Measurements from ENCODE around the gene CCN5.

- no peak for TF ChIP-seq E2F5 (CRISPR knock-in tag; IDR thresholded peaks at IDR 0.05)
- TF ChIP-seq NFYB (CRISPR knock-in tag; conservative IDR thresholded peaks at IDR 0.05; ENCODE audit: low read depth), result no peak
- TF ChIP-seq CTCF (IDR thresholded peaks at IDR 0.05), result no peak
- TF ChIP-seq HMGA2 (CRISPR knock-in tag; IDR thresholded peaks at IDR 0.05), result no peak
- no peak for TF ChIP-seq KAT7 (CRISPR knock-in tag; IDR thresholded peaks at IDR 0.05; ENCODE audit: borderline replicate concordance)
- TF ChIP-seq, protein P1, sequence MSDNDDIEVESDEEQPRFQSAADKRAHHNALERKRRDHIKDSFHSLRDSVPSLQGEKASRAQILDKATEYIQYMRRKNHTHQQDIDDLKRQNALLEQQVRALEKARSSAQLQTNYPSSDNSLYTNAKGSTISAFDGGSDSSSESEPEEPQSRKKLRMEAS (CRISPR knock-in tag; IDR thresholded peaks at IDR 0.05), result no peak
- TF ChIP-seq, protein P2, sequence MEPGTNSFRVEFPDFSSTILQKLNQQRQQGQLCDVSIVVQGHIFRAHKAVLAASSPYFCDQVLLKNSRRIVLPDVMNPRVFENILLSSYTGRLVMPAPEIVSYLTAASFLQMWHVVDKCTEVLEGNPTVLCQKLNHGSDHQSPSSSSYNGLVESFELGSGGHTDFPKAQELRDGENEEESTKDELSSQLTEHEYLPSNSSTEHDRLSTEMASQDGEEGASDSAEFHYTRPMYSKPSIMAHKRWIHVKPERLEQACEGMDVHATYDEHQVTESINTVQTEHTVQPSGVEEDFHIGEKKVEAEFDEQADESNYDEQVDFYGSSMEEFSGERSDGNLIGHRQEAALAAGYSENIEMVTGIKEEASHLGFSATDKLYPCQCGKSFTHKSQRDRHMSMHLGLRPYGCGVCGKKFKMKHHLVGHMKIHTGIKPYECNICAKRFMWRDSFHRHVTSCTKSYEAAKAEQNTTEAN (CRISPR knock-in tag; IDR thresholded peaks at IDR 0.05), result no peak
- TF ChIP-seq, protein P3, sequence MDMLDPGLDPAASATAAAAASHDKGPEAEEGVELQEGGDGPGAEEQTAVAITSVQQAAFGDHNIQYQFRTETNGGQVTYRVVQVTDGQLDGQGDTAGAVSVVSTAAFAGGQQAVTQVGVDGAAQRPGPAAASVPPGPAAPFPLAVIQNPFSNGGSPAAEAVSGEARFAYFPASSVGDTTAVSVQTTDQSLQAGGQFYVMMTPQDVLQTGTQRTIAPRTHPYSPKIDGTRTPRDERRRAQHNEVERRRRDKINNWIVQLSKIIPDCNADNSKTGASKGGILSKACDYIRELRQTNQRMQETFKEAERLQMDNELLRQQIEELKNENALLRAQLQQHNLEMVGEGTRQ (CRISPR knock-in tag; IDR thresholded peaks at IDR 0.05), result no peak
- no peak for TF ChIP-seq FOXJ3 (CRISPR knock-in tag; IDR thresholded peaks at IDR 0.05; ENCODE audit: borderline replicate concordance)
- TF ChIP-seq, protein P4, sequence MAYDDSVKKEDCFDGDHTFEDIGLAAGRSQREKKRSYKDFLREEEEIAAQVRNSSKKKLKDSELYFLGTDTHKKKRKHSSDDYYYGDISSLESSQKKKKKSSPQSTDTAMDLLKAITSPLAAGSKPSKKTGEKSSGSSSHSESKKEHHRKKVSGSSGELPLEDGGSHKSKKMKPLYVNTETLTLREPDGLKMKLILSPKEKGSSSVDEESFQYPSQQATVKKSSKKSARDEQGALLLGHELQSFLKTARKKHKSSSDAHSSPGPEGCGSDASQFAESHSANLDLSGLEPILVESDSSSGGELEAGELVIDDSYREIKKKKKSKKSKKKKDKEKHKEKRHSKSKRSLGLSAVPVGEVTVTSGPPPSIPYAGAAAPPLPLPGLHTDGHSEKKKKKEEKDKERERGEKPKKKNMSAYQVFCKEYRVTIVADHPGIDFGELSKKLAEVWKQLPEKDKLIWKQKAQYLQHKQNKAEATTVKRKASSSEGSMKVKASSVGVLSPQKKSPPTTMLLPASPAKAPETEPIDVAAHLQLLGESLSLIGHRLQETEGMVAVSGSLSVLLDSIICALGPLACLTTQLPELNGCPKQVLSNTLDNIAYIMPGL (CRISPR knock-in tag; IDR thresholded peaks at IDR 0.05), result no peak
- TF ChIP-seq USF1 (CRISPR knock-in tag; IDR thresholded peaks at IDR 0.05), result no peak
- no peak for TF ChIP-seq FOXK1 (CRISPR knock-in tag; IDR thresholded peaks at IDR 0.05)
- TF ChIP-seq CREM (CRISPR knock-in tag; IDR thresholded peaks at IDR 0.05), result no peak
- TF ChIP-seq GABPB1 (CRISPR knock-in tag; IDR thresholded peaks at IDR 0.05), result no peak
Measured at GRCh38 chr20:44714701-44715498, at the start of gene CCN5.
